NCI-H1048 (cell line): ENCODE measurements around the gene ANOS1.

Experiments used
- DNase-seq: peaks from one replicate; lab custom pipeline; 2025; lab: John Stamatoyannopoulos, UW

The ANOS1 gene

DNA sequence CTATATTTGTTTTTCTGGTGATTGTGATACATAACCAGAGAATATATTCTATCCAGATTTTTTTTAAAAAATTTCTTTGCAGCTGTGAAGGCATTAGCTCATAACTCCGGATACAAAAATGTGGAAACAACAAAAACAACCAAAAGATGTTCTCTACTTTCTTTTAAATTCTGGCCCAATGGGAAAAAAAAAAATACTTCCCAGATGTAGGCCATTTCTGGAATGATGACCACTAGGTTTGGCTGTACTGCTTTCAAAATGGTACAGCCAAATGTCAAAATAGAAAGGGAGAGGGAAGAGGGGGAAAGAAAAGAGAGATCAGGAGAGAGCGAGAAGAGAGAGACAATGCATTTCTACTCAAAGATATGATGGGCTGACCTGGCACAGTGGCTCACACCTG lies 14.6 kb downstream of the ANOS1 start:
- DNase-seq, result no peak

DNA sequence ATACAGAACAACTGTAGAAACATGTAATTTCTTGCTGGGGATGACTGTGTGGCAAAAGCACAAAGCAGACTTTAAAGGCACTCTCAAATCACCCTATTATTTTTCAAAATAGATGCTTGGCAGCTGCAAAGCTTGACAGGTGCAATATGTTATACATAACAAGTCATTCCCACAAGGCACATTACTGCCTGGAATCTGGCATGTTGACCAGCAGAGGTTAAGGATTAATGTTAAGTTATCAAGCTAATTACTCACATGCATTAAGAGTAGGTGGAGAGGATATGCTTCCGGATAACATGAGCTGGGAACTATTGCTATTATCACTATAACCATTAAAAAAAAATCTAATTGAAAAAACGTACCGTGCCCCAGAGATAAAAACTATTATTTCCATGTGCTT lies 17.8 kb downstream of the ANOS1 start:
- no peak for DNase-seq

DNA sequence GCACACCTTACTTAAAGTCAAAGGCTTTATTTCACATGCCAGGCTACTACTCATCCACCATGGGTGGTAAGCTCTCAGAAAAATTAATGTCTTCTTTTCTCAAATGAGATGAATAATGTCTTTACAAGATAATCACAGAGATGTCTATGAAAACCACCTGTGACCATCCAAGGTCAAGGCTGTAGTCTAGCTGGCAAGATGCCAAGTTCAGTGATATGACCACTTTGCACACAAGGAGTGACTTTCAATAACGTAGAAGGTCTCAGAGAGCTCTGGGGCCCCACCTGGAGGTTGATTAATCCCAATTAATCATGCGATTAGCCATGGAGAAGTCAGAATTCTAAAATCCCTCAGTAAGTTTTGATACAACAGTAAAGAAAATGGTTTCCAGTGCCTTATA lies 20.5 kb downstream of the ANOS1 start:
- no peak for DNase-seq

DNA sequence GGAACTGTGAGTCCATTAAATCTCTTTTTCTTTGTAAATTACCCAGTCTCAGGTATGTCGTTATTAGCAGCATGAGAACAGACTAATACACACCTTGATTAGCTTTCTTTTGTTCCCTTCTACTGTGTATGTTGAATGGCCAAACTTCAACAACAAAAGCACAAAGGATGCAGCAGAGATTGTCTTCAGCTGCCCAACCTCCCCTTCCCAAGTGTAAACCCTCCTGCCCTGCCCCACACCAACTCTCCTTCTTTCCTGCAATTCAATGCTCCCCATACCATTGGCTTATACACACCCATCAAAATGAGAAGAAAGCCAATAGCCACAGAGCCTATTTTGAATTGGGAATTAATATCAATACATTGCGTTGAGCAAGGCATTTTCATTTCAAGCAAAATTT lies 27.8 kb downstream of the ANOS1 start:
- DNase-seq, result no peak

DNA sequence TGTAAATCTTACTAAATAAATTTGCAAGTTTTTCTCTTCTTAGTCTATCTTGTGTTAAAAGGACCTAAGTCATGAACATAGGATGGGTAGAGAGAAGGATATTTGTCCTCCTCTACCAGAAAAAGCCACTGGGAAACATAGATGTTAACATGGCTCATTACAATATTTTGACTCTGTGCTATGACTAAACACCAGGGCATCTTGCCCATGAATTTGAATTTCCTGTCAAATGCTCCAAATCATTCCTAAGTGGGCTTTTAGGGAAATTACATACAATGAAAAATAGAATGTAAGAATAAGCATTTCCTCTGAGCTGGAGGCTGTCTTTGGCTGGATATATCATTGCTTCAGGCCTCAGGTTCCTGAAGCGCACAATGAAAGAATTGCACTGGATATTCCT lies 39.1 kb downstream of the ANOS1 start:
- DNase-seq, result no peak

DNA sequence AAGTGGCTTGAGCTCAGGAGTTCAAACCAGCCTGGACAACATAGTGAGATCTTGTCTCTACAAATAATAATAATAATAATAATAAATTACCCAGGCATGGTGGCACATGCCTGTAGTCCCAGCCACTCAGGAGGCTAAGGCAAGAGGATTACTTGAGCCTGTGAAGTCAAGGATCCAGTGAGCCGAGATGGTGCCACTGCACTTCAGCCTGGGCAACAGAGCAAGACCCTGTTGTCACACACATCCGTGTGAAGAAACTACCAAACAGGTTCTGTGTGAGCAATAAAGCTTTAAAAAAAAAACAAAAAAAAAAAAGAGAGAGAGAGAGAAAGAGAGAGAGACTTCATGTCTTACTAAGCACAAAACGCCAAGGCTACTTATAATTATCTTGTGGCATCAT lies 42.5 kb downstream of the ANOS1 start:
- DNase-seq, result no peak

DNA sequence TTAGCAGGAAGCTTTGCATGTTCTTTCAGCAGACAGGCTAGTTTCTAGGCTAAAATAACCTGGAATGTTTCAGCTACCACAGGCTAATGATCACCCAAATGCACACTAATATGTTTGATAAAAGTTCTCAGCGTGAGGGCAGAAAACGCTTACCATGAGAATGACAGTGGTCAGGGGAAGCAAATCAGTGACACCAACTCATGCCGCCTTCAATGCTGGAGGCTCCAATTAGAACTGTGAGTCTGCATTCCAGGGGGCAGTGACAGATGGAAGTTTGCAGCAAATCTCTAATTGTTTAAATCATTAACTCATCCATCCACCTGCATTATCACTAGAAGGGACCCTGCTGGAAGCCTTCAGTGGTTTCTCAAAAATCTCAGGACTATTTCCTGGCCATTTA lies 43.2 kb downstream of the ANOS1 start:
- DNase-seq, result no peak

DNA sequence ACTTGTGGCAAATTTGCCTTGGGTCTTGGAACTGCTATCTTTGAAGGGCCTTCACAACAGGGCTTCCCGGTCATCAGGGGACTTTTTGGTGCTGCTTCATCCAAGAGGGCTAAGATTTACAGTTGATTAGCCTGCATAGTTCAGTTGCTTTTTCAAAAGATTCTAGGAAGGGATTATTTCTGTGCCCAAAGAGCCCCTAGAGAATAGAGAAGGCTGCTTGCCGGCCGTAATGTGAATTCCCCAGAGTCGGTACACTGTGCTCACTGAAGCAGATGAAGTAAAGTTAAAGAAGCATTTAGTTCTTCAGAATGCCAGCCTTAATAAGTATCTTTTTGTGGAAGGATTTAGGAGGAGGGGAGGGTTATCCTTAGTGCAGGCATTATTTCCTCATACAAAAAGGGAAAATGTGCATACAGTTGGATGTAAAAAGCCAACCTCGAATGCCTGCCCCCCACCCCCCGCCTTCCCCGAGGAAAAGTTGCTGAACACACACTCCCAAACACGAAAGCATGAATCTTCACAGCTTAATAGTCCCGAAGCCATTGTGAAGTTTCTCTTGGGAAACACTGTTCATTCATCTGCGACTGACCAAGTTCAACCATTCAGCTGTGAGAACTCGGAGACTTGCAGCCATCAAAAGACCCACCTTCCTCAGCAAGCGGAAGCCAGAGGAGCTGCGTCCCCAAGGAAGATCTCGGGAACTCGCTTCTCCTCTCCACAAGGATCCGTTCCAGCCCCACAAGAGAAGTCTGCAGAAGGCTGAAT lies 47.6 kb downstream of the ANOS1 start:
- no peak for DNase-seq

DNA sequence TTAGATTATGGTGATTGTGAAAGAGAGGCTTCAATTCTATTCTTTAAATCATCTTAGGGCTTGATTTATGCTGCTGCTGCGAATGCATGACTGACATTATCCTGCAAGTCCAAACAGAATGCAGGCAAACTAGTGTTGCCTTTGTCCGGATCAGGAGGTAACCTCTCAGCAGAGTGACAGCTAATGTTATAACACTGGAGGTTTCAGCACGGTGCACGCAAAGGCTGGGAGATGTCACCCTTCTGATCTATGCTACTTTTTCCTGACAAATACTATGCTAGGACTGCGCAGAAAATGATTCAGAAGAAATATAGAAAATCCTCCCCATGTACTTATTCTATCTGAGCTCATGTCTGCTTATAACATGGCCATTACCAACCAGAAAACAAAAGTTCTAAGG lies 48.2 kb downstream of the ANOS1 start:
- DNase-seq, result no peak

DNA sequence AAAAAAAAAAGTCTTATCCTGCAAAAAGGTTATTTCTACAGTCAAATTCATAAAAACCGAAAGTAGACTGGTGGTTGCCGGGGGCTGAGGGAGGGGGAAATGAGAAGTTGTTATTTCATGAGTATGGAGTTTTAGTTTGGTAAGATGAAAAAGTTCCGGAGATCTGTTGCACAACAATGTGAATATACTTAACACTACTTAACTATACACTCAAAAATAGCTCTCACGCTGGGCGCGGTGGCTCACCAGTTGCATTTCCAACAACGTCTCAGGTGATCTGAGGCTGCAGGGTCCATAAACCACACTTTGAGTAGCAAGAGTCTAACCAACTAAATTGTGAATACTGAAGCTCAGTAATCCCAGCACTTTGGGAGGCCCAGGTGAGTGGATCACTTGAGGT lies 52.4 kb downstream of the ANOS1 start:
- no peak for DNase-seq

DNA sequence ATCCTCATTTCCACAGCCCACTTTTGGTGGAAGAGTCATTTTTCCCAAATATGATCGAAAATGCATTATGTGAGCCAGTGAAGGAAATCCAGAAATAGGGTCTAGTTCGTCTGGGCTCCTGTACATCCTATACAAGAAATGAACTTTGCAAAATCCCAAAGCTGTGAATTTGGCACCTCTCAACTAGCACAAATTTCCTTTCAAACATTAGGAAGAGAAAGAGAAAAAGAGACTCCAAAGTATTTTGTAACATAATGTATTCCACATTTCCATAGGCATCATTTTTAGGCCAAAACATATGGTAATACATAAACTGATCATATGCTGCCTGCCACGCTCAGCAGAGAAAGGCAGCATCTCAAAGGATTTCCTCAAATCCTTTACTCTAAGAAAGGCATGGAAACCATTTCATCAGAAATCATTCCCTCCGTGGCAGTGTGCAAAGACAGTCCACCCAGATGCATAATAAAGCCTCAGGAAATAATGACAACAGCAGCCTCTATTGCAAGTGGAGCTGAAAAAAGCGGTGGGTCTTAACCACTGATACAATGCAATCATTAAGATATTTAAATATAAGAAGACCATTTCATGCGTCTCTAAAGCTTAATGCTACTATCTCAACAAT lies 56.8 kb downstream of the ANOS1 start:
- DNase-seq, result no peak

DNA sequence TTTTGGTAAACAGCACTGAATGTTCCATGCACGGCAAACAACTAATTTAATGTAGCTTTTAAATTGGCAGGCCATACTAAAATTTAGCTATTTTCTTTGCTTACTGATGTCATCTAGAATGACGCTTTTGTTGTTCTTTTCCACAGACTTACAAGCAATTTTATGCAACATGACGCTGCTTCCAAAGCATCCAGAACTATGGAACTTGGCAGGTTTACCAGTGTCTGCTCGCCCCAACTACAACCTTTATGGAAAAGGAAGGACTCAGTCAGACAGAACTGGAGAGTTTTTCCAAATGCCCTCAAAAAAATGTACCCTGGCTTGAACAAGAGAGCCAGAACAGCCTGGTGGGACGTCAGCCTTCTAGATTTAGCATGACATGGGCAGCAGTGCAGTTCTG lies 58.7 kb downstream of the ANOS1 start:
- no peak for DNase-seq

DNA sequence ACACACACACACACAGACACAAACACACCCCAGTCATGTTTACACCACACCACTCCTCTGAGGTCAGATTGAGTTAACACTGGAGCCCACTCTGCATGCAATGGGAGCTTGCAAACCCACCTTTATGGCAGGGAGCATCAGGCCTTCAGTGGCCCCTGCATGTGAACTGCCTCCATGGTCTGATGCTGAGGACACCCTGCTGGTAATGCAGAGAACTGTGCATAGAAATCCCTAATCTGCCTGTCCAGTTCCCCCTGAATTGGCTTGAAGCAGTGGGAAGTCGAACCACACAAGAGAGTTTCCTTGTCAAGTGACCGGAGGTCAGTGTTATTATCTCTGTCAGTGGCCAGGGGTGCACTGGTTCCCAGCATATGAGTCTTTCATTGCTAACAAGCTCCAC lies 59.8 kb downstream of the ANOS1 start:
- DNase-seq, result no peak

DNA sequence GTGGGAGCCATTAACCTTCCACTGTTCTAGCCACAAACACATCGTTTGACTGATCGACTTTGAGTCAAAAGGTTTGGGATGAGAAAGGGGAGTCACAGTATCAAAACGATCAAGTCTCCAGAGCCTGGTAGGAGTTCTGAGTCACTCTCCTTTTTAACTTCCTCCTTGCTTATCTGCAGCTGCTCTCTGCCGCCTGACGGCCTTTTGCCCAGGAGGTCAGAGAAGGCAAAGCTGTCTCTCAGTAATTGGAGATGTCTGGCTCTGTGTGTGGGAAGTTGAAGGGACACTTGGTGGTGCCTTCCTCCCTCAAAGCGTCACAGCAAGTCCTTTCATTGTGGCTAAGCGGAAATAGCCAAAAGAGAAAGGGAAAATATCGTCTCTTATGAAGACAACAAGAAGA lies 63.1 kb downstream of the ANOS1 start:
- DNase-seq, result no peak

DNA sequence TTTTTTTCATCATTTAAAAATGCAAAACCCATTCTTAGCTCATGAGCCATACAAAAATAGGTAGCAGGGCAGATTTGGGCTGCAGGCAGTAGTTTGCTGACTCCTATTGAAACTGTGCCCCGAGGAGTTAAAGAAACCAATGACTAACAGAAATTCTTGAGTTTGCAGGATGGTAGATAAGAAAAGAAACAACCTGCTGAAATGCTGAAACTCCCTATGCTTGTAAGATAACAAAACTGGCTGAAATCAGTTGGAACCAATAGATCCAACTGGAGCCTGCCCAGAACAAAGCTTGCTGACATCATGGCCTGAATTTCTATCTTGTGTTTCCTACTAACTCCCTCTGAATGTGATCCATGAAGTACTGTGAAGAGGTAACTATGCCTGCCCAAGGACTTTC lies 68.6 kb downstream of the ANOS1 start:
- no peak for DNase-seq

DNA sequence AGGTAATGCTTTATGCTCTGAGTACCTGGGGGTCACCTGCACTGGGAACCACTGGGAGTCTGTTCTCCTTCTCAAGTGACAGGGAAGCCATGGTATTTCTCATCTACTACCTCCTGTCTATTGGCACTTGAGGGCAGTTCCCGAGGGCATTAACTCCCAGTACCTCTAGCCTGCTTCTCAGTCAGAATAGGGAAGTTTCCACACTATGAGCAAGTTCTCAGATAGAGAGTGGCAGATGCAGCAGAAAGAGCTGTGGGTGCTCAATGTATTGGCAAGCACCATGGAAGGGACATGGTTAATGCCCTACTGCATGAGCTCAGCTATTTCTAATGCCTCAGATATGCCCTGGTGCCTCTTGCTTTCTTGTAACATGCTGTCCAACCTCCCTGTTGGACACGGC lies 74.1 kb downstream of the ANOS1 start:
- DNase-seq, result no peak

DNA sequence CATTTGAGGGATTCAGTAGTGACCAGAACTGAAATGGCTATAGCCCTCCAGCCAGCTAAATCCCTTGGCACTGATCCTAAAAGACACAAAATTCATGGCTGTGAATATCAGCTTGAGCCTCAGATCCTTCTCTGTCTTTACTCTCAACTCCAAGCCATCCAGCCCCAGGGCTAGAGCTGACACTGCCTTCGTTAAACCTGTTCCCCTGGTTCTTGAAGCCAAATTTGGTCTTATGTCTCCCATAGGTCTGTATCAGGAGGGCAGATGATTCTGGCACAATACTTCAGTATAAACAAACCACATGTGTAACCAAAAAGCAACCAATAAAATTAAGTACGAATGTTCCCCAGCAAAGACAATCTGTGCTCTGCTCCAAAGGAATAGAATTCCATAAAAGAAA lies 78.0 kb downstream of the ANOS1 start:
- DNase-seq, result no peak

DNA sequence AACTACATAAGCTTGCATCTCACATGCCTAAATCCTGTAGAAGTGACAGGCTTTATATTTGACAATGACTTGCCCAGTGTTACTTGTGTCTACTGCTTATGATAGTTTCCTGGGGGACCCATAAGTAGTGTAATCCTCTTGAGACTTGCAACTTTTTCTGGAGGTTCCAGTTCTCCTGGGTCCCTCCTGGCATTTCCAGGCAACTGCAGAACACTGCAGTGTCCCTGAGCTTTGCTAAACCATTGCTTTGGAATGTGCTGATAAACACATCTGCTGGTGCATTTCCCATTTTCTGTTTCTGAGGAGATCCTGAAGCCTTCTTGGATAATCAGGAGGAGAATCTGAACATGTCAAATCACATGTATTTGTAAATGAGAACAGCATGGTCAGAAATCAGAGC lies 82.0 kb downstream of the ANOS1 start:
- DNase-seq, result no peak

DNA sequence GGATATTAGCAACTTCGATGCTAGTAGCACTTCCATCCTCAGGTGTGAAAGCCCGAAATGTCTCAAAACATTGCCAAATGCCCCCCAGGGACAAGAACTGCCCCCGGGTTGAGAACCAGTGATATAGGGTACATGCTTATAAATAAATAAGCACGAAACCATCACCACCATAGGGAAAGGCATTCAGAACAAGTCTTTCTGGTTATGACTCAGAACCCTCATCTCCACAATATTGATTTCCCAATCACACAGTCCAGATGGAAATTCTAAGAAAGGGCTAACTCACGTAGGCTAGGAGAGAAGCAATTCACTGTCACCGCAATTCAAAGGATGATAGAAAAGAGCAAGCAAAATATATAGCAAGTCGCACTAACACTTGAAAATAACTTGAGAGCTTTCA lies 84.8 kb downstream of the ANOS1 start:
- no peak for DNase-seq

DNA sequence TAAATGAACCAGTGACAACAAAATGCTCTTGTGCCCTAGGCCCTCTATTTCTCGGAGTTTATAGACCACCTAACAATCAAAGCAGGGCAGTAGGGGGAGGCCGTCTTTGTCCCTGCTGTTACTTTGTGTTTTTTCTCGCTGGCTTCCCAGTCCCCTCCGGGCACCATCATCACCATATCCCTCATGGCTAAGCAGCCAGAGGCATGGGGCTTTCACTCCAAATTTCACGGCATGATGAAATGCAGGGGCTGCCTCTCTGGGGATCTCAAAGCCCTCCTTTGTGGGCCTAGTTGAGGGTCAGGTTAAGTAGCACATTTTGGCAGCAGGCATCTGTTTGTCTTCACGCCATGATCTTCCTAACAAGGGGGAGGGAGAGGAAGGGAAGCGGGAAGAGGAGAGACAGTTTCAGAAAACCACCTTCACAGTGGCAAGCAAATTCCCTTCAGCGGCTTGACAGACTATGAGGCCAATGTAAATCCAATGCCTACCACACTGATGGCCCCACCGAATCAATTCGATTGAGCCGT lies 91.9 kb downstream of the ANOS1 start:
- no peak for DNase-seq

DNA sequence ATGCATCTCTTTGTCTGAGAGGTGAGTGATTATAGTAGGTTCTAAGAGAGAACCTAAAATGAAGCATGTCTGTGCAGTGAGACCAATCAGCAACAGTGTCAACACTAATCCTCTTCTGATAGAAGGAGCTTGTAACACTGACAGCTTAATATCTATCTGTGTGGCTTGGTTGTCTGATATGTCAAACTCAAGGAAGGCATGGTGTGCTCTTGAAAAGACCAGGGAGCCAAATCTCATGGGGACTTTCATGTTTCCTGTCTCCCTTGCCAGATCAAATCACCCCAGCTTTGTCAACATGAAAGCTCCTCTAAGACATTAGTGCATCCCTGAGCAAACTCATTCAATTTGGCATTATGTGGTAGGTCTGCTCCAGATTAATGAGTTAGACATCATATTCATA lies 95.4 kb downstream of the ANOS1 start:
- DNase-seq, result no peak

DNA sequence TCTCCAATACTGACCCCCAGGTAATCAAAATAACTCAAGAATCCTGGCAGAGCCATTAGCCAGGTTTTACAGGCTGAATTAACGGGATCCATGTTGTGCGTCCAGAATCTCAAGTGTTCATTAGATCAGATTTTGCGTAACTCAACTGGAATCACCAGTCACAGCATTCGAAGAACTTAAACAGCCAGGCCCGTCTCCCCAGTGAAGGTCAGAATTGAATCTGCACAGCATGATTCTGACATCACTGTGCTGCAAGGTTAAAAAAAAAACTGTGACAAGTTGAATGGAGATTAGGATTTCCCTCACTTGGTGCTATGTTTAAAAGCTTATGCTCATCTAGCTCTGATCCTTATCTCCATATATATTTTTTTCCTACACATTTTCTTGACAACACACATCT lies 96.1 kb downstream of the ANOS1 start:
- no peak for DNase-seq

DNA sequence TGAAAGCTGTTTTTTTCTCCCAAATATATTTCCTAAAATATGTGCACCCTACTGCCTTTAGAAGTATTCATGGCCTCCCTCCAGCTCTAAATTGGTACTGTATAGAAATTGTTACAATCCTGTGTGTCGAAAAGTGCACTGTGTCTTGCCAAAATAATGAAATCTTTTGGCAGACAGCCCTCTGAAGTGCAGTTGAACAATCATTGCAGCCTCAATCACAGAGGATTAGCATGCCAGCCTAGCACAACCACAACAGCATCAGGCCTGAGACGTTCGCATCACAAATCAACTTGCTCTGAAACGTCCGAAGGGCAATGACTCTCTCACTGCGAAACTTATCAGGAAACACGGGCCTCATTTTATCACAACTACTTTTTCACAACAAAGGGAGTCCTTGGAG lies 99.0 kb downstream of the ANOS1 start:
- DNase-seq, result no peak

DNA sequence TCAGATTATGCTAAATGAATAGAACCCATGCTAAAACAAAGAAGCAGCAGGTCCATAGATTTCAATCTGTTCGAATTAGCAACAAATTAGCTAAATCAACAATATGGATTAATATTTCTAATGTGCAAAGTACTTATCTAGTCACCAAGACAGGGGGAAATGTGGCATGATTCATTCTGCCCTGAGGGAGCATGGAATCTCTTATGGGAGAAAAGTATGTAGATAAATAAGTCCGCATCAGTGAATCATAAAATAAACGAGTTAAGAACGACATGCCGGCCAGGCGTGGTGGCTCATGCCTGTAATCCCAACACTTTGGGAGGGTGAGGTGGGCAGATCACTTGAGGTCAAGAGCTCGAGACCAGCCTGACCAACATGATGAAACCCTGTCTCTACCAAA lies 102.1 kb downstream of the ANOS1 start:
- DNase-seq, result no peak
